KOPT-K1 (cell line): ENCODE data around the gene PFDN4.

Experiments used
- H3K27ac ChIP-seq: fragments of 200-600 bp; sonication (generic); 2 replicates; pipeline ENCODE4 v1.5.1; 2016; ENCODE audit warnings: antibody characterized with exemption, mild to moderate bottlenecking, low read depth, low read length; ENCODE audit not compliant: poor library complexity, severe bottlenecking
- H3K36me3 ChIP-seq: fragments of 200-600 bp; sonication (generic); 2 replicates; pipeline ENCODE4 v1.5.1; 2017; ENCODE audit warnings: antibody characterized with exemption, mild to moderate bottlenecking, low read length, moderate library complexity; ENCODE audit not compliant: insufficient read depth
- H3K9me3 ChIP-seq: fragments of 200-600 bp; sonication (generic); 2 replicates; pipeline ENCODE4 v1.5.1; 2017; ENCODE audit warnings: antibody characterized with exemption, low read length, mild to moderate bottlenecking; ENCODE audit not compliant: insufficient read depth, poor library complexity, severe bottlenecking

PFDN4 gene

GRCh38 chr20:54207743-54208547, at the start of gene PFDN4:
Gene PFDN4 (plus strand): TSS chr20:54208087. CDS start chr20:54208101, 14 bp downstream.
- H3K9me3 ChIP-seq, result no peaks in the 10 kb centered on the region
- H3K27ac ChIP-seq, result peak within 1 kb of the TSS; percentile 84

GRCh38 chr20:54158226-54158625, 49.7 kb upstream of the PFDN4 start:
- H3K9me3 ChIP-seq, result no peaks in the 10 kb centered on the region
- no peaks in the 10 kb centered on the region for H3K36me3 ChIP-seq
- no peak overlapping the region for H3K27ac ChIP-seq

More at GRCh38 chr20:54207743-54208547, at the start of gene PFDN4:
- H3K36me3 ChIP-seq, result no peaks in the 10 kb centered on the region

- Histone ChIP-seq H3K9me3 (no peaks in the 10 kb centered on the region), H3K27ac (no peak overlapping the region), H3K36me3 (no peaks in the 10 kb centered on the region)
Measured at GRCh38 chr20:54158856-54159418, 49.0 kb upstream of the PFDN4 start.

GRCh38 chr20:54160065-54161007, 47.6 kb upstream of the PFDN4 start:
- Histone ChIP-seq H3K36me3 (no peaks in the 10 kb centered on the region), H3K9me3 (no peaks in the 10 kb centered on the region), H3K27ac (no peak overlapping the region)

GRCh38 chr20:54161008-54161820, 46.7 kb upstream of the PFDN4 start:
- Histone ChIP-seq H3K9me3 (no peaks in the 10 kb centered on the region), H3K27ac (no peak overlapping the region), H3K36me3 (no peaks in the 10 kb centered on the region)

GRCh38 chr20:54161821-54162149, 46.1 kb upstream of the PFDN4 start:
- Histone ChIP-seq H3K9me3 (no peaks in the 10 kb centered on the region), H3K36me3 (no peaks in the 10 kb centered on the region), H3K27ac (no peak overlapping the region)

GRCh38 chr20:54162378-54163009, 45.4 kb upstream of the PFDN4 start:
- H3K27ac ChIP-seq, result no peak overlapping the region
- H3K9me3 ChIP-seq, result no peaks in the 10 kb centered on the region
- H3K36me3 ChIP-seq, result no peaks in the 10 kb centered on the region

- H3K9me3 ChIP-seq, result no peaks in the 10 kb centered on the region
- H3K27ac ChIP-seq, result no peak overlapping the region
Measured at GRCh38 chr20:54163402-54163801, 44.5 kb upstream of the PFDN4 start.

GRCh38 chr20:54165014-54165413, 42.9 kb upstream of the PFDN4 start:
- Histone ChIP-seq H3K36me3 (no peaks in the 10 kb centered on the region), H3K9me3 (no peaks in the 10 kb centered on the region), H3K27ac (no peak overlapping the region)

More at GRCh38 chr20:54163402-54163801, 44.5 kb upstream of the PFDN4 start:
- no peaks in the 10 kb centered on the region for H3K36me3 ChIP-seq

- H3K36me3 ChIP-seq, result no peaks in the 10 kb centered on the region
- no peaks in the 10 kb centered on the region for H3K9me3 ChIP-seq
- no peak overlapping the region for H3K27ac ChIP-seq
Measured at GRCh38 chr20:54165803-54166202, 42.1 kb upstream of the PFDN4 start.

- Histone ChIP-seq H3K27ac (no peak overlapping the region), H3K9me3 (no peaks in the 10 kb centered on the region), H3K36me3 (no peaks in the 10 kb centered on the region)
Measured at GRCh38 chr20:54166987-54167662, 40.8 kb upstream of the PFDN4 start.

- H3K36me3 ChIP-seq, result no peaks in the 10 kb centered on the region
- H3K9me3 ChIP-seq, result peaks cover 6% of the 10 kb centered on the region
- no peak overlapping the region for H3K27ac ChIP-seq
Measured at GRCh38 chr20:54167909-54168872, 39.7 kb upstream of the PFDN4 start.
